Muscle of leg (tissue), 11 donors: ENCODE data around the gene CYSRT1. TPM values are rescaled to one million over a fixed set of nuclear protein-coding genes. Genes with fewer than 3 reads are reported as not detected.

Experiments
- DNase-seq: peaks from one replicate; pipeline ENCODE4 v3.0.0; 2013
- H3K27ac ChIP-seq: one replicate; pipeline ENCODE4 v1.5.1; 2013; ENCODE audit warnings: mild to moderate bottlenecking, low read length, control low read depth
- H3K27me3 ChIP-seq: one replicate; pipeline ENCODE4 v1.6.1; 2013; ENCODE audit warnings: low read length; ENCODE audit not compliant: control insufficient read depth, insufficient read depth
- H3K36me3 ChIP-seq: one replicate; pipeline ENCODE4 v1.6.1; 2013; ENCODE audit warnings: low read length; ENCODE audit not compliant: control insufficient read depth, insufficient read depth
- H3K4me1 ChIP-seq: one replicate; pipeline ENCODE4 v1.6.1; 2013; ENCODE audit warnings: low read length; ENCODE audit not compliant: control insufficient read depth, insufficient read depth
- H3K4me3 ChIP-seq: one replicate; pipeline ENCODE4 v1.5.1; 2013; ENCODE audit warnings: low read length, control low read depth
- H3K9me3 ChIP-seq: replicated peaks from 2 replicates; pipeline ENCODE4 v1.6.1; 2013; ENCODE audit warnings: low read depth, low read length; ENCODE audit not compliant: control insufficient read depth
- WGBS: methylation state at CpG from one replicate; pipeline ENCODE4 v1.1.5; 2013; ENCODE audit warnings: missing lambda C conversion rate; ENCODE audit not compliant: insufficient coverage; 5-methylcytosine and 5-hydroxymethylcytosine counted together
- polyA plus RNA-seq, 8 donors: library from polyadenylated mRNA; unstranded; fragments of 120-200 nt; gene quantifications; one replicate each; pipeline versions ENCODE4 v1.2.1 to v1.2.3, GENCODE V29; 2013; ENCODE audit warnings: inconsistent platforms in 1 of 8, low replicate concordance in 1 of 8; ENCODE audit not compliant: insufficient read length in 8 of 8, insufficient read depth in 1 of 8
- total RNA-seq: library from RNA; stranded (reverse); fragments of 120-200 nt; gene quantifications from one replicate; pipeline ENCODE4 v1.2.4, GENCODE V29; 2013

The CYSRT1 gene
- total and polyA plus RNA-seq, 9 donors = 0.18 to 5.6 (median 3.1) TPM

DNA sequence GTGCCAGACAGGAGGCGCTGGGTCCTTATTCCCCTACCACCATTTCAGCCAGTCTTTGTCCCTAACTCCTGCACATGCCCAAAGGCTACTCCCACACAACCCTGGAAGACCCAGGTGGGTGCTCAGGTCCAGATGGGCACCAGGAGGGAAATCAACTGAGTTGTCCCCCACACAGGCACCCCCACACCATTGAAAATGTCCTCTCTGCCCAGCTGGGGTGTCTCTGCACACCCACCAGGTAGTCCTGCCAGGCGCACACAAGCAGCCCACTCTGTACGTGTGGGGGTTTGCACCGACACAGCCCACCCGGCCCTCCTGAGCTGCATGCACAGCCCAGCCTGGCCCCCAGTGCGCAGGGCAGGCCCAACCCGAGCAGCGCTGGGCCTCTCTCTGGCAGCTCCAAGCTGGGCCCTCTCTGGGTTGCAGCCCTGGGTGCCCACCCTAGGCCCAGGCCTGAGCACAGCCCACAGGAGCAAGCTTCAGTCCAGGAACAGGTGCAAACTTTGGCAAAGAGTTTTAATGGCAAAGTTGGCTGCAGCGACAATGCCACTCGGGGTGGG is 5.1 kb upstream of the CYSRT1 start:
- DNase-seq = no peak
- H3K27ac ChIP-seq = no peak overlapping the region
- no peak overlapping the region for H3K4me3 ChIP-seq
- H3K4me1 ChIP-seq = peaks cover 24% of the 10 kb centered on the region
- peaks cover 16% of the 10 kb centered on the region for H3K36me3 ChIP-seq
- peaks cover 3% of the 10 kb centered on the region for H3K27me3 ChIP-seq
- WGBS = 88% methylated on average over 10 of the region's 10 CpGs
- no peaks in the 10 kb centered on the region for H3K9me3 ChIP-seq

DNA sequence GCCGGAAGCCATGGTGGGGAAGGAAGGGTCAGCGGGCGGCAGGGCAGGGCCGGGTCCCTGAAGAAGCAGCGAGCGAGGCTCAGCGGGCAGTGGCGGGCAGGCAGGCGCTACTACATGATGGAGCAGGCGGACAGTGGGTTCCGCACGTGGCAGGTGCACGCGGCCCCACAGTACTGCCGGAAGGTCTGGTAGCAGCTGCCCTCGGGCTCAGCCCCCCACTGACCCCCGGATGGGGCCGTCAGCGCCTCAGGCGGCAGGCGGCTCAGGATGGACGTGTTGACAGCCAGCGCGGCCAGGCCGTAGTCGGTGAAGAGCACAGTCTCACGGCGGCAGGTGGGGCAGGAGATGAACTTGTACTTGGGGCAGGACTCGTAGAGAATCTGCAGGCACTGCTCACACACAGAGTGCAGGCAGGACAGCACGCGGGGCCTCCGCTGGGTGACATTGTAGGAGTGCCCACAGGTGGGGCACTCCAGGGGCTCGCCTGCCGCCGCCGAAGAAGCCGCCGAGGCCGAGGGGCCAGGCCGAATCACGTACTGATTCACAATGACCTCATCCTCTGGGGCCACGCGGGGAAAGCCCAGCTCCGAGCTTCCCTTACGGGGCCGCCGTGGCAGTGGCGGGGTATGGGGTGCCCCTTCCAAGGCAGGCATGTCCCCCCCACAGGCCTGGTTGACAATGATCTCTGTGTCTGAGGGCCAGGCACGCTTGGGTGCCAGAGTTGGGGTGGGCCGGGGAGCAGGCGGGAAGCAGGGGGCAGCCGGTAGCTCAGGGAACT is 4.5 kb upstream of the CYSRT1 start:
- no peaks in the 10 kb centered on the region for H3K9me3 ChIP-seq
- H3K27me3 ChIP-seq = peaks cover 3% of the 10 kb centered on the region
- WGBS = 85% methylated on average over 51 of the region's 52 CpGs
- no peak overlapping the region for H3K27ac ChIP-seq
- DNase-seq = no peak
- peaks cover 12% of the 10 kb centered on the region for H3K36me3 ChIP-seq
- peaks cover 28% of the 10 kb centered on the region for H3K4me1 ChIP-seq
- H3K4me3 ChIP-seq = no peak overlapping the region

DNA sequence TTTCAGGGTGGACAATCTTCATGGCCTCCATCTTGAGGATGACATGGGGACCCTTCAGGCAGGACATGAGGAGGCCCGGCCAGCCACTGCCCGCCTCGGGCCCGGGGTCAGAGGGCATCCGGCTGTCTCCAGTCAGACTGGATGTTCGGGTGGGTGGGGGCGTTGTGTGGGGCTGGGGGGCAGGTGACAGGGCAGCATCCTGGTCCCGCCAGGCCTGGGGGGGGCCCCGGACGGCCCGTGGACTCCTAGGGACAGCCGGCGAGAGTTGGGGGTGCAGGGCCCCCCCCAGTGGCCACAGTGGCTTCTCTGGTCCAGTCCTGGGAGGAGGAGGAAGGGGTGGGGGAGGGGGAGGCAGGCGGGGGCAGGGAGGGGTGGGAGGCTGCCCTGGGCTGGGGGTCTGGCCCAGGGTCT is 3.9 kb upstream of the CYSRT1 start:
- 74% methylated on average over 3 of the region's 14 CpGs for WGBS
- Histone ChIP-seq H3K4me3 (no peak overlapping the region), H3K36me3 (peaks cover 6% of the 10 kb centered on the region), H3K4me1 (peaks cover 28% of the 10 kb centered on the region), H3K9me3 (no peaks in the 10 kb centered on the region), H3K27ac (no peak overlapping the region), H3K27me3 (peaks cover 3% of the 10 kb centered on the region)
- no peak for DNase-seq

DNA sequence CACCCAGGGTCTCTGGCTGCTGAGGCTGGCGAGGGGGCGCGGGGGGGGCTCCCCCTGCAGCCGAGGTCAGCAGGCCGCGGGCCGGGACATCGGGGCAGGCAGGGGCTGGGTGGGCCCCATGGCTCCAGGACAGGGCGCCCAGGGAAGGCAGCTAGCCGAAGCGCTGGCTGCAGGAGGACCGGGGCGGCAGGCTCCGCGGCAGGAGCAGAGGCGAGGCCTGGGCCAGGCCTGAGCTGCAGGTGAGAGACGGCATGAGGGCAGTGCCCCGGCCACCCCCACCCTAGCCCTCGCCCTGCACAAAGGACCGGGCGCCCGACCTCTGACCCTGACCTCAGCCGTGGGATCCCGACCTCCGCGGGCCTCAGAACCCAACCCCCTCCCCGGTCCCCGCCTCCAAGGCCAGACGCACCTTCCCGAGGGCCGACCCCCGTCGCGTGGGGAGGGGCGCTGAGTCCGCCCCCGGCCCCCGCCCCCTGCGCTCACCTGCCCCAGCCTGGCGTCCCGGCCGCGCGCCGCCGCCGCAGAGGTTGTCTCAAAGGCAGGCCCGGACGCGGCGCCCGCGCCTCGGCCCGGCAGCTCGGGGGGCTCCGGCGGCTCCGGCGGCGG is 3.4 kb upstream of the CYSRT1 start:
- peaks cover 3% of the 10 kb centered on the region for H3K27me3 ChIP-seq
- H3K9me3 ChIP-seq = no peaks in the 10 kb centered on the region
- WGBS = 5% methylated on average over 61 of the region's 61 CpGs
- peak overlapping the region; percentile 19 for H3K4me3 ChIP-seq
- peaks cover 28% of the 10 kb centered on the region for H3K4me1 ChIP-seq
- DNase-seq = no peak
- H3K27ac ChIP-seq = no peak overlapping the region
- H3K36me3 ChIP-seq = peaks cover 1% of the 10 kb centered on the region

DNA sequence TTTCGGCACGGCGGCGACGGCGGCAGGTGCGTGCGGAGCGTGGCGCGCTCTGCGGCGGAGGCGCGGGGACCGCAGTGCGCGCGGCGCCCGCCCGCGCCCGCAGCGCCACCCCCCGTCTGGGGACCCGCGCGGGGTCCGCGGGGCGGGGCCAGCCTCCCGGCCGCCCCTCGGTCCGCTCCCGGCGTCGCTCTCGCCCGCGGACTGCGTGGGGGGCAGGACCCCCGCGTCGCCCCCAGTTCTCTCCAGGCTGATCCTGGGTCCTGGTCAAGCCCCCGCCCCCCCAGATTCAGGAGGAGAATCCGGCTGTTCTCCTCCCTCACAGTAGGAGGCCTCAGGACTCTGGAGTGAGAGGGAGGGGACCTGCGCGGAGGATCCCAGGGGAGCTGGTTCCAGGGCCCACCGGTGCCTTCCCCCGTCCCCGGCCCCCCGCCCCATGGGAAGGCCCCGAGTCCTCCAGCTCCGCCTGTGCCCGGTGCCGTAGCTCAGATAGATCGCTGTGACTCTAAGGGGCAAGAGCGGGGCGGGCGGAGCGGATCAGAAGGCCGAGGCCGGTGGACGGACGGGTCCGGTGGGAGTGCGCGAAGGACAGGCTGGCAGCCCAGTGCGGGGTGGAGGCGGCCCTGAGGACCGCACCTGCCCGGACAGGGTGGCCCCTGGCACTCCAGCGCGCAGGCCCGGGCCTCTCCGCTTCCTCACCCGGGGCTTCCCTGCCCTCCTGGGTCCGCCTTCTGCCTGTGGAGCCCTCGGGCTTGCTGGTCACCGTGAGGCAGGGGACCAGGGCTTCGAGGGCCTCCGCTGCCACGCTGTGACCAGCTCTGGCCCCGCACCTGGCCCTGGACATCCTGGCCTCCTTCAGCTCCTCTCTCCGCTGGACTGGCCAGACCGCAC is 2.5 kb upstream of the CYSRT1 start, which contains the start of gene RNF208:
RNF208 (minus strand) TSS at position 51 of the 888 bp plus-strand sequence. CDS start 1,028 bp downstream, outside the sequence.
- DNase-seq = peak; percentile 38
- Histone ChIP-seq H3K9me3 (no peaks in the 10 kb centered on the region), H3K27ac (peak within 1 kb of the TSS; percentile 88), H3K4me3 (peak within 1 kb of the TSS; percentile 89), H3K27me3 (peaks cover 3% of the 10 kb centered on the region), H3K36me3 (no peaks in the 10 kb centered on the region), H3K4me1 (peaks cover 34% of the 10 kb centered on the region)
- WGBS = 3% methylated on average over 85 of the region's 88 CpGs

DNA sequence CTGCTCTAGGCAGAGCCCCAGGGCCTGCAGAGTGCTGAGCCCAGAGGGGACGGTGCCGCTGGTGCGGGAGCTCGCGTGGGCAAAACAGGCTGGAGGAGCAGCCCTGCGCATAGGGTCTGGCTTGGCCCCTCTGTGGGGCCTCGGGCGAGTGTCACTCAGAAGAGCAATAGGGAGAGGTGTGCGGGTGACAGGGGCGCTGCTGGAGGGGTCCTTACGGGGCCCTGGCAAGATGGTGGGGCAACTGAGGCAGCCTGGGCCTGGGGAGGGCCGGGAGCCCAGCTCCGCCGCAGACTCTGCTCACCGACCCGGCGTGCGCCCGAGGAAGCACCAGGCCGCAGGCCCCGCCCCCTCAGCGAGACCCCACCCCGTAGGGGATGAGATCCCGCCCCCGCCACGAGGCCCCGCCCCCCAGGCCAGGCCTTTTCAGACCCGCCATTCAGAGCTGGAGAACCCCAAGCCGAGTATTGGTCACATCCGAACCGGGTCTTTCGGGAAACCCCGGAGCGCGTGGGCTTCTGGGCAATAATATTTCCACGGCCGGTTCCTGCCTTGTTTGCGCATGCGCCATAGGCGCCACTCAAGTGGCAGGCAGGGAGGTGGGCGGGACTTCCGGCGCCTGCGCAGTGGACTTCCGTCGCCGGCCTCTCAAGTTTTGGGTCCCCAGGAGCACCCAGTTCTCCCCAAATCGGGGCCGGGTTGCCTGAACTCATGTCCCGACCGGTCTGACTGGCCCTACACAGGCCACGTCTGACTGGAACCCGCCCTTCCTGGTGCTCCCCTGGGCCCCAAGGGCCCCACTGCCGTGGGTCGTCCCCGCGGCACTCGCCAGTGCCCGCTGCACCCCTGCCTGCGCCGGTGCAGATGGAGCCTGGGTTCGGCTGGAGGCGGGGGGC is 1.6 kb upstream of the CYSRT1 start:
- H3K36me3 ChIP-seq = no peaks in the 10 kb centered on the region
- H3K4me3 ChIP-seq = peak overlapping the region; percentile 89
- peak; percentile 99 for DNase-seq
- H3K4me1 ChIP-seq = peaks cover 38% of the 10 kb centered on the region
- H3K27ac ChIP-seq = peak overlapping the region; percentile 88
- WGBS = 2% methylated on average over 63 of the region's 63 CpGs
- peaks cover 5% of the 10 kb centered on the region for H3K27me3 ChIP-seq
- no peaks in the 10 kb centered on the region for H3K9me3 ChIP-seq

DNA sequence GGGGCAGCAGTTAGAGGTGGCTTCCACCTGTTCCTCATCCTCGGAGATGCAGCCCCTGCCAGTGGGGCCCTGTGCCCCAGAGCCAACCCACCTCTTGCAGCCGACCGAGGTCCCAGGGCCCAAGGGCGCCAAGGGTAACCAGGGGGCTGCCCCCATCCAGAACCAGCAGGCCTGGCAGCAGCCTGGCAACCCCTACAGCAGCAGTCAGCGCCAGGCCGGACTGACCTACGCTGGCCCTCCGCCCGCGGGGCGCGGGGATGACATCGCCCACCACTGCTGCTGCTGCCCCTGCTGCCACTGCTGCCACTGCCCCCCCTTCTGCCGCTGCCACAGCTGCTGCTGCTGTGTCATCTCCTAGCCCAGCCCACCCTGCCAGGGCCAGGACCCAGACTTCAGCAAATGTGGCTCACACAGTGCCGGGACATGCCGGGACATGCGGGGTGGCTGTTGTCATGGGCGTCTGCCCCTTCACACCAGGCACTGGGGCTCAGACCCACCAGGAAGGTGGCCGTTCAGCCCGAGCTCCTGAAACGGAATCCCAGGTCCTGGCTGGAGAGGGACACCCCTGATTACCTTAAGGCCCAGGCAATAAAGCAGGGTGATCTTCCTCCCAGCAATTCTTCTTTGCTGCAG is 841 bp downstream of the CYSRT1 start:
- WGBS = 81% methylated on average over 16 of the region's 21 CpGs
- H3K27me3 ChIP-seq = peaks cover 14% of the 10 kb centered on the region

DNA sequence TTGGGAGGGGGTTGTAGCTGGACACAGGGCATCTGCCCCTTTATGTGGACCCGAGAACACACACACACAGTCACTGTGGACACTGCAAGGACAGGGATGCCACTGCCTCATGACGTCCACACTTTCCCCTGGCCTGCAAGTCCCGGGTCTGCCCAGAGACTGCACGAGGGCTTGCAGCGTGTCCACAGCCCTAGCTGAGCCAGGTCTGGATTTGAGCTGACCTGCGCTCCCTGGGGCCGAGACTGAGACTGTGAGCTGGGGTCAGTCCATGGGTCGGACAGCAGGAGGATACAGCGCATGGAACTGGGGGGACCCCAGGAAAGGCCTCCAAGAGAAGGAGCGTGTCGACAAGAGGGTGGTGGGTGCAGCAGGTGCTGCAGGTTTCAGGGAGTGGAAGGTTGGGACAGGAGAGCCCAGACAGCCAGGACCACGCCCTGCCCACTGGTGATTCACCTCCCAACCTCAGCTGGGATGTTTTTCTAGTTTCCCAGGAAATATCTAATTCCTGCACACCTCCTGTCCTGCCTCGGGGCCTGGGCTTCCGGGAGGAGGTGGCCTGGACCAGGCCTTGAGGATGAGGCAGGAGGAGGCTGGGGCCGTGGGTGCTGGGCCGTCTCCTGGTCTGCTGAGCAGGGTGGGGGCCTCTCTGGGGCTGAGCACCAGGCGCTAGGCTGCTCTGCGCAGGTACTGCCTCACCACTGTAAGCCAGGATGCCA is 1.5 kb downstream of the CYSRT1 start:
- no peak overlapping the region for H3K4me3 ChIP-seq
- 78% methylated on average over 13 of the region's 18 CpGs for WGBS
- no peak for DNase-seq
- H3K27me3 ChIP-seq = peaks cover 14% of the 10 kb centered on the region
- H3K27ac ChIP-seq = no peak overlapping the region
- no peaks in the 10 kb centered on the region for H3K9me3 ChIP-seq
- H3K4me1 ChIP-seq = peaks cover 35% of the 10 kb centered on the region
- H3K36me3 ChIP-seq = no peaks in the 10 kb centered on the region

More for the DNA sequence above, 841 bp downstream of the CYSRT1 start:
- Histone ChIP-seq H3K4me3 (no peak overlapping the region), H3K36me3 (no peaks in the 10 kb centered on the region), H3K9me3 (no peaks in the 10 kb centered on the region), H3K27ac (no peak overlapping the region), H3K4me1 (peaks cover 36% of the 10 kb centered on the region)
- no peak for DNase-seq
